ENCODE data around the gene SMCO2. TPM values are rescaled to one million over a fixed set of nuclear protein-coding genes. Genes with fewer than 3 reads are reported as not detected.
A peak's percentile ranks its signal among the peaks of the same experiment; 100 is the strongest.

SMCO2 gene
- total RNA-seq, 1 experiment from 2014 or later = 0.36 TPM

DNA sequence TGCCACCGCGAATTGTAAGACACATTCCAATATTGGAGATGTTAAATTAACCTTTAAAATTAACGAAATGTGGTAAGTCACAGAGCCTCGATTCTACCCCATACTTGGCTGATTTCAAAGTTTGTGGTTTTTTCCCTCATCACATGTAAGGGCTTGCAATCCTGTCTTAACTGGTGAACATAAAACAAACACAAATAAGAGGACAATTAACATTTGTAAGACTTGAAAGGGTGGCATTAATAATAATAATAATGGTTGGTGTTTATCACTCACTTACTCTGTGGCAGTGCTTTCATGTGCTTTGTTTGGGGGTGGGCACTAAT is 104.1 kb downstream of the SMCO2 start:
- Histone ChIP-seq H3K36me3 (ENCODE audit: control insufficient read depth, insufficient read depth, low read length) (no peaks in the 10 kb centered on the region), H3K9me3 (ENCODE audit: control insufficient read depth, insufficient read depth, low read depth, low read length) (no peaks in the 10 kb centered on the region), H3K27me3 (ENCODE audit: control insufficient read depth, insufficient read depth, low read length) (no peaks in the 10 kb centered on the region), H3K4me3 (ENCODE audit: low read depth in 2 of 2, low read length in 2 of 2) (peak overlapping the region in 1 of 2 experiments; percentile 40; a peak in 2 of 4 replicates), H3K4me1 (ENCODE audit: control insufficient read depth, insufficient read depth, low read length) (peaks cover 82% of the 10 kb centered on the region), H3K27ac (ENCODE audit: low read length) (peak overlapping the region; percentile 97)
- no peak for ATAC-seq
- TF ChIP-seq SIN3A (IDR thresholded peaks at IDR 0.05; ENCODE audit: borderline replicate concordance, insufficient read depth, low read depth, low read length) (no peak), POLR2AphosphoS5 (IDR thresholded peaks at IDR 0.05; ENCODE audit: low read depth, low read length) (no peak), CTCF (IDR thresholded peaks at IDR 0.05) (no peak), TCF7L2 (IDR thresholded peaks at IDR 0.05; ENCODE audit: low read depth, low read length) (no peak)
- TF ChIP-seq, protein P1, sequence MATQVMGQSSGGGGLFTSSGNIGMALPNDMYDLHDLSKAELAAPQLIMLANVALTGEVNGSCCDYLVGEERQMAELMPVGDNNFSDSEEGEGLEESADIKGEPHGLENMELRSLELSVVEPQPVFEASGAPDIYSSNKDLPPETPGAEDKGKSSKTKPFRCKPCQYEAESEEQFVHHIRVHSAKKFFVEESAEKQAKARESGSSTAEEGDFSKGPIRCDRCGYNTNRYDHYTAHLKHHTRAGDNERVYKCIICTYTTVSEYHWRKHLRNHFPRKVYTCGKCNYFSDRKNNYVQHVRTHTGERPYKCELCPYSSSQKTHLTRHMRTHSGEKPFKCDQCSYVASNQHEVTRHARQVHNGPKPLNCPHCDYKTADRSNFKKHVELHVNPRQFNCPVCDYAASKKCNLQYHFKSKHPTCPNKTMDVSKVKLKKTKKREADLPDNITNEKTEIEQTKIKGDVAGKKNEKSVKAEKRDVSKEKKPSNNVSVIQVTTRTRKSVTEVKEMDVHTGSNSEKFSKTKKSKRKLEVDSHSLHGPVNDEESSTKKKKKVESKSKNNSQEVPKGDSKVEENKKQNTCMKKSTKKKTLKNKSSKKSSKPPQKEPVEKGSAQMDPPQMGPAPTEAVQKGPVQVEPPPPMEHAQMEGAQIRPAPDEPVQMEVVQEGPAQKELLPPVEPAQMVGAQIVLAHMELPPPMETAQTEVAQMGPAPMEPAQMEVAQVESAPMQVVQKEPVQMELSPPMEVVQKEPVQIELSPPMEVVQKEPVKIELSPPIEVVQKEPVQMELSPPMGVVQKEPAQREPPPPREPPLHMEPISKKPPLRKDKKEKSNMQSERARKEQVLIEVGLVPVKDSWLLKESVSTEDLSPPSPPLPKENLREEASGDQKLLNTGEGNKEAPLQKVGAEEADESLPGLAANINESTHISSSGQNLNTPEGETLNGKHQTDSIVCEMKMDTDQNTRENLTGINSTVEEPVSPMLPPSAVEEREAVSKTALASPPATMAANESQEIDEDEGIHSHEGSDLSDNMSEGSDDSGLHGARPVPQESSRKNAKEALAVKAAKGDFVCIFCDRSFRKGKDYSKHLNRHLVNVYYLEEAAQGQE (IDR thresholded peaks at IDR 0.05; ENCODE audit: insufficient read depth in 1 of 2, low read depth in 2 of 2, low read length in 1 of 2) = no peak
- no TSS peak for BruUV-seq (replicated peaks)
- in situ Hi-C loops (cut with HindIII; ENCODE audit: low pct_unique_long_range_greater_than_20kb, low sequenced_read_pairs) = no loop called here
- intact Hi-C loops (cut with micrococcal nuclease; ENCODE audit: unreplicated experiment) = no loop called here
- DNase-seq (ENCODE audit: low read depth, low spot score) = no peak
- ChIA-PET POLR2A (interaction anchor here (1.7 kb wide), 1 partner anchor 11 kb away, joined by 6 read pairs; no protein-coding TSS in a partner anchor), CTCF (interaction anchor here (0.5 kb wide), 1 partner anchor 221 kb away, joined by 3 read pairs; no protein-coding TSS in a partner anchor)

DNA sequence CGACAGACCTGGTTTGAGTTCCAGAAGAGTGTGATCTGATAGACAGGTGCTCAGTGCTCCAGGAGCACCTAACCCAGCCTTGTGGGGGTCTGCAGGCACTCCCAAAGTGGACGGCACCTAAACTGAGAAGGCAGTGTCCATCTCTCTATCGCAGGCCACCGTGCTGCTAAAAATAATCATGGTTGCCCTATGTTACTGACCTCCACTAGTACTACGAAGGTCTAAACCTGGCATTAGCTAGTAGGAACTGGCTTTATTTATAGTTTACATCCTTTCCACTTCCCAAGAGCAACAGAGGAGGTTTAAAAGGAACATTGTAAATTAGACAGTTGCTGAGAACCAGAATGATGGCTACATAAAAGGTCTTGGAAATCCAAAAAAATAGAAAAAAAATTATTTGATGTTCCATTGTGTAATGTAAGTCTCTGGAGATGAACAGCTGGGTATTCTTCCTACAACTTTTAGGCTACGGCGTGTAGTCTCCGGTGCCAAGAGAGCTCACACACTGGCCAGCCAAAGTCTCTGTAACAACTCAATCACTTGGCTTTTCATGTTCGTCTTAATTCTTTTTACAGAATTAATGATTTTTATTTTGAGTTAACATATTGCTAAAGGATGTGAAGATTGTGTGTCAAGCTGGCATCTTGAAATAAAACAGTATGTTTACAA is 104.8 kb downstream of the SMCO2 start:
- intact Hi-C loops (cut with micrococcal nuclease; ENCODE audit: unreplicated experiment) = no loop called here
- H3K4me3 ChIP-seq (ENCODE audit: low read depth in 2 of 2, low read length in 2 of 2) = peak overlapping the region; percentile 2 to 50; a peak in 3 of 4 replicates
- no peaks in the 10 kb centered on the region for H3K9me3 ChIP-seq (ENCODE audit: control insufficient read depth, insufficient read depth, low read depth, low read length)
- CTCF ChIA-PET = no interaction called here
- no TSS peak for BruUV-seq (replicated peaks)
- H3K27ac ChIP-seq (ENCODE audit: low read length) = peak overlapping the region; percentile 97
- H3K4me1 ChIP-seq (ENCODE audit: control insufficient read depth, insufficient read depth, low read length) = peaks cover 82% of the 10 kb centered on the region
- no peaks in the 10 kb centered on the region for H3K27me3 ChIP-seq (ENCODE audit: control insufficient read depth, insufficient read depth, low read length)
- TF ChIP-seq SIN3A (IDR thresholded peaks at IDR 0.05; ENCODE audit: borderline replicate concordance, insufficient read depth, low read depth, low read length) (no peak), POLR2AphosphoS5 (IDR thresholded peaks at IDR 0.05; ENCODE audit: low read depth, low read length) (no peak), CTCF (IDR thresholded peaks at IDR 0.05) (no peak), TCF7L2 (IDR thresholded peaks at IDR 0.05; ENCODE audit: low read depth, low read length) (no peak)
- TF ChIP-seq, protein P1 (IDR thresholded peaks at IDR 0.05; ENCODE audit: insufficient read depth in 1 of 2, low read depth in 2 of 2, low read length in 1 of 2) = no peak
- POLR2A ChIA-PET = interaction anchor here (1.7 kb wide), 1 partner anchor 10 kb away, joined by 6 read pairs; no protein-coding TSS in a partner anchor
- in situ Hi-C loops (cut with HindIII; ENCODE audit: low pct_unique_long_range_greater_than_20kb, low sequenced_read_pairs) = no loop called here
- no peaks in the 10 kb centered on the region for H3K36me3 ChIP-seq (ENCODE audit: control insufficient read depth, insufficient read depth, low read length)
- no peak for DNase-seq (ENCODE audit: low read depth, low spot score)
- no peak for ATAC-seq

Measured in Panc1 (cell line).